ENCODE measurements around the gene RASGRF2. TPM values are rescaled to one million over a fixed set of nuclear protein-coding genes. Genes with fewer than 3 reads are reported as not detected.

Gene RASGRF2
- total and polyA plus RNA-seq, 9 of the 15 experiments (the other 6 are each of a cell fraction or from before 2014, with no cell fraction given) = 0.01 to 0.22 (median 0.08) TPM; not detected in 2

- FAIRE-seq (no peak), ATAC-seq (no peak), DNase-seq (ENCODE audit: extremely low read depth in 1 of 4, low spot score in 3 of 4) (no peak)
- intact Hi-C loops (cut with micrococcal nuclease) = no loop called here
- no peak overlapping the region for H3K4me2 ChIP-seq (ENCODE audit: insufficient read depth, low read length)
- 4% methylated on average over 7 of the region's 8 CpGs for WGBS (ENCODE audit: insufficient coverage, low coverage, missing lambda C conversion rate)
- no TSS peak for BruUV-seq (replicated peaks)
- H3K4me1 ChIP-seq (replicated peaks in 1 of 2; ENCODE audit: control insufficient read depth in 2 of 2, insufficient read depth in 2 of 2, low read length in 2 of 2) = no peaks in the 10 kb centered on the region
- no peak overlapping the region for H3K9ac ChIP-seq (ENCODE audit: insufficient read depth in 1 of 2, low read depth in 2 of 2, low read length in 2 of 2)
- POLR2A ChIA-PET = no interaction called here
- H3K9me1 ChIP-seq (ENCODE audit: control insufficient read depth, insufficient read depth, low read length) = no peaks in the 10 kb centered on the region
- in situ Hi-C loops (cut with MboI) = no loop called here
- H3K9me3 ChIP-seq (replicated peaks; ENCODE audit: control insufficient read depth, insufficient read depth, low read depth, low read length) = no peaks in the 10 kb centered on the region
- peaks cover 7 to 13% of the 10 kb centered on the region in 2 experiments; a peak in 4 of 5 replicates for H3K27me3 ChIP-seq (ENCODE audit: control insufficient read depth in 2 of 2, insufficient read depth in 2 of 2, low read length in 2 of 2)
- CTCF ChIA-PET (ENCODE audit: low intra/inter-chr PET ratio) = no interaction called here
- H2AFZ ChIP-seq (ENCODE audit: low read depth, low read length) = no peak overlapping the region
- no peak overlapping the region for H3K27ac ChIP-seq (ENCODE audit: extremely low read depth, low read depth, low read length)
- H4K20me1 ChIP-seq (replicated peaks; ENCODE audit: control insufficient read depth, insufficient read depth, low read length) = no peaks in the 10 kb centered on the region
- TF ChIP-seq GTF2A2 (tag; IDR thresholded peaks at IDR 0.05) (no peak), CBX1 (IDR thresholded peaks at IDR 0.05; ENCODE audit: low read depth) (no peak), ZNF785 (CRISPR knock-in tag; IDR thresholded peaks at IDR 0.05) (no peak), THRAP3 (IDR thresholded peaks at IDR 0.05; ENCODE audit: borderline replicate concordance) (no peak), DIDO1 (tag; IDR thresholded peaks at IDR 0.05; ENCODE audit: low read depth) (no peak), HINFP (tag; conservative IDR thresholded peaks at IDR 0.05; ENCODE audit: low read depth) (no peak), CEBPB (tag; IDR thresholded peaks at IDR 0.05) (no peak)
- H3K36me3 ChIP-seq (ENCODE audit: control insufficient read depth, insufficient read depth, low read length) = no peaks in the 10 kb centered on the region
- no peaks in the 10 kb centered on the region for H3K79me2 ChIP-seq (ENCODE audit: control insufficient read depth, insufficient read depth, low read length)
- H3K4me3 ChIP-seq = no peak overlapping the region
These were observed 121.3 kb downstream of the RASGRF2 start for GRCh38 chr5:81081461-81081835.

Data from K562 (cell line).